Endothelial cell of umbilical vein (primary cell): ENCODE results near the gene HSD17B13.

ENCODE experiments used
- CTCF ChIP-seq, 2 donors: IDR thresholded peaks; 1 replicate in 1 of 2; 2 replicates in 1 of 2; pipeline ENCODE4 v1.5.1; 2011; ENCODE audit warnings: low read length in 2 of 2, mild to moderate bottlenecking in 2 of 2, moderate library complexity in 2 of 2, control low read depth in 1 of 2, inconsistent platforms in 1 of 2, low read depth in 1 of 2; ENCODE audit not compliant: insufficient read depth in 1 of 2; ENCODE audit errors: extremely low read depth in 1 of 2
- EZH2 ChIP-seq: IDR thresholded peaks from 2 replicates; pipeline ENCODE4 v1.6.1; 2012; ENCODE audit warnings: borderline replicate concordance, low read depth, mild to moderate bottlenecking, moderate library complexity, low read length, inconsistent platforms; ENCODE audit not compliant: severe bottlenecking
- FOS ChIP-seq: IDR thresholded peaks from 2 replicates; pipeline ENCODE4 v1.6.1; 2011; ENCODE audit warnings: mild to moderate bottlenecking, low read length, moderate library complexity, borderline replicate concordance; ENCODE audit not compliant: insufficient read depth
- GATA2 ChIP-seq: IDR thresholded peaks from 2 replicates; pipeline ENCODE4 v1.7.0; 2011; ENCODE audit warnings: low read depth, mild to moderate bottlenecking, moderate library complexity, mixed read lengths, low read length; ENCODE audit not compliant: insufficient read length, insufficient read depth
- JUN ChIP-seq: IDR thresholded peaks from 2 replicates; pipeline ENCODE4 v1.6.1; 2011; ENCODE audit warnings: borderline replicate concordance, low read depth; ENCODE audit not compliant: insufficient read length, insufficient read depth
- MAX ChIP-seq: IDR thresholded peaks from 2 replicates; pipeline ENCODE4 v1.6.1; 2011; ENCODE audit not compliant: insufficient read depth, insufficient read length
- MYC ChIP-seq: IDR thresholded peaks from one replicate; pipeline ENCODE4 v1.6.1; 2011; ENCODE audit warnings: mild to moderate bottlenecking, low read depth, low read length
- POLR2A ChIP-seq: IDR thresholded peaks from 2 replicates; pipeline ENCODE4 v1.6.1; 2012; ENCODE audit warnings: low read depth, mild to moderate bottlenecking, control low read depth, low read length
- POLR2AphosphoS5 ChIP-seq: IDR thresholded peaks from 2 replicates; pipeline ENCODE4 v1.6.1; 2012; ENCODE audit warnings: low read depth, mild to moderate bottlenecking, control low read depth, low read length, moderate library complexity; ENCODE audit not compliant: insufficient read depth

- TF ChIP-seq MYC, result no peak
- TF ChIP-seq CTCF (IDR thresholded peaks at IDR 0.05; ENCODE audit: extremely low read depth in 1 of 2, insufficient read depth in 1 of 2, low read depth in 1 of 2, low read length in 2 of 2), result no peak
- no peak for TF ChIP-seq MAX
- TF ChIP-seq POLR2A, result no peak
- TF ChIP-seq POLR2AphosphoS5, result no peak
- TF ChIP-seq FOS, result no peak
- no peak for TF ChIP-seq EZH2
- no peak for TF ChIP-seq GATA2
- no peak for TF ChIP-seq JUN
Observed at GRCh38 chr4:87274327-87274726, 48.4 kb downstream of the HSD17B13 start.
